NCI-H1417 treated with DMSO at 0.1 percent for 48 hours (cell line): ENCODE results near the gene MPRIP.

ENCODE experiments used
- DNase-seq: peaks from one replicate; lab custom pipeline; 2025; lab: John Stamatoyannopoulos, UW

MPRIP gene

DNA sequence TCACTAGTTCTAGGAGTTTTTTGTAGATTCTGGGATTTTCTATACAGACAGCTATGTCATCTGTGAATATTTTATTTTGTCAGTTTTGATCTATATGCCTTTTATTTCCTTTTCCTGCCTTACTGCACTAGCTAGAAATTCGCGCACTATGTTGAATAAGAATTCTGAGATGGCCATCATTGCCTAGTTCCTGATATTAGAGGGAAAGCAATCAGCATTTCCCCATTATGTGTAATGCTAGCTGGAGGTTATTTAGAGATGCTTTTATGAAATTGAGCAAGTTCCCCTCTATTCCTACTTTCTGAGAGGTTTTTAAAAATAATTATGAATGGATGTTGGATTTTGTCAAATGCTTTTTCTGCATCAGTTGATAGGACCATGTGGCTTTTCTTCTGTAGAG, 23.8 kb downstream of the MPRIP start:
- DNase-seq: no peak

GRCh38 chr17:17067257-17067656, 25.0 kb downstream of the MPRIP start:
- DNase-seq: no peak

DNA sequence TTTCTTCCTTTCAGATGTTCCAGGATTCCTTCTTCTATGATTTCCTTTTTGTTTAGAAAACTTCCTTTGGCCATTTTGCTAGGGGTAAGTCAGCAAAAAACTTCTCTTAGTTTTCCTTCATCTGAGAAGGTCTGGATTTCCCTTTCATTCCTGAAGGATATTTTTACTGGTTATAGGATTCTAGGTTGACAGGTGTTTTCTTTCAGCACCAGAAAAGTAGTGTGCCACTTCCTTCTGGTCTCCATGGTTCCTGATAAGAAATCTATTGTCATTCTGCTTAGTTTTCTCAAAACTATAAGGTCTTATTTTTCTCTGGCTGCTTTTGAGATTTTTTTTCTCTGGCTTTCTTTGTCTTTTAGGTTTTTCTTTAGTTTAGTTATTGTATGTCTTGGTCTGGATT, 27.6 kb downstream of the MPRIP start:
- DNase-seq: no peak

GRCh38 chr17:17070931-17071330, 28.7 kb downstream of the MPRIP start:
- DNase-seq: no peak

GRCh38 chr17:17071531-17072360, 29.5 kb downstream of the MPRIP start:
- DNase-seq: no peak

GRCh38 chr17:17072546-17072945, 30.3 kb downstream of the MPRIP start:
- DNase-seq: no peak

- DNase-seq: no peak
Observed at GRCh38 chr17:17073030-17073564, 30.8 kb downstream of the MPRIP start.

DNA sequence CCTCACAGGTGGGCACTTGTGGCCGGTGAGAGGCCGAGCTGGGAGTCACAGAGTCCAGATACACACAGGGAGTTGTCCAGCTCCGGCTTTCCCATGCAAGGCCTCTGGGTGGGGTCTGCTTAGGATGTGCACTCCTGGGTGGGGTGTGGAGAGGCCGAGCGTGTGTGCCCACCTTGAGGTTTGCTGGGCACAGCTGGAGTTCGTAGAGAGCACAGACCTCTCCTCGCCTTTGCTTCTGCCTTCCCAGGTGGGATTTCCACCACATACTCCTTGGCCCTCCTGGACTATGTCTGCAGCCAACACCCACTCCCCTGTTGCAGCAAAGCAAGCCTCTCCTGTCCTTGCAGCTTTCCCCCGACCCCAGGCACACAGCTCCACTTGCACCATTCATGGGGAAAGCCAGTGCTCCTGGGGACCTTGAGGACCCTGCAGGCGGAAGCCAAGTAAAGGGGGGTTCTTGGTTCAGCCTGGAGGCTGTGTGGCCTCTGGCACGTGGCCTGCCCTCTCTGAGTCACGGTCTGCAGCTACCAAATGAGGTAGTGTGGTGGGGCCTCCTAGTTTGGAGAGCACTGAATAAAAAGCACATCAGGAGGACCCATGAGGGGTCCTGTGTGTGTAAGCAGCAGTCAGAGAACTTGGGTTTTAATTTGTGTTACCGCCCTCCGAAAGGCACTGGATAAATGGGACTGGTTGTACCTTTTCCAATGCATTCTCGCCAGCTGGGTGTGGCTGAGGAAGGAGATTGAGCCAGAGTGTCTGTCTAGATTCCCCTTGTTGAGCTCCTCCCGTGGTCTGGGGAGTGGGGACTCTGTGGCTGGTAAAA, 31.5 kb downstream of the MPRIP start:
- no peak for DNase-seq

- no peak for DNase-seq
Observed at GRCh38 chr17:17075125-17075781, 33.0 kb downstream of the MPRIP start.

DNA sequence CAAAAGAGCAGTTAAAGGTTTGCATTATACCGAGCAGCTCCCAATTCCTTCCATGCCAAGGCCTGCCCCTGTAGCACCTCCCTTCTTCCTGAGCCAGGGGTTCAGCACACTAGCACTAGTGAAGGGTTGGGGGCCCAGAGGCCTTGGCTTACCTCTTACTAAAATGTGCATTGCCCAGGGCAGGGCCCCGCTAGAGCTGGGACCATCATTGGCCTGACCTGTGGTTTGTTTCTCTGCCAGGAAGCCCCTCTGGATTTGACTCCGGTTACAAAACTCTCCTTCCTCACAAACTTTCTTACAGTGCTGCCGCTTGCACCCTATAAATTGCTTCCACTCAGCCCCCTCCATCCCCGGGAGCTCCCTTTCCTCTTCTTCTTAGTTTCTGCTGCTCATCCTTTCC, 33.8 kb downstream of the MPRIP start:
- no peak for DNase-seq

GRCh38 chr17:17077101-17077500, 34.8 kb downstream of the MPRIP start:
- DNase-seq: no peak

GRCh38 chr17:17077861-17078732, 35.8 kb downstream of the MPRIP start:
- no peak for DNase-seq

GRCh38 chr17:17078832-17079231, 36.6 kb downstream of the MPRIP start:
- DNase-seq: no peak

DNA sequence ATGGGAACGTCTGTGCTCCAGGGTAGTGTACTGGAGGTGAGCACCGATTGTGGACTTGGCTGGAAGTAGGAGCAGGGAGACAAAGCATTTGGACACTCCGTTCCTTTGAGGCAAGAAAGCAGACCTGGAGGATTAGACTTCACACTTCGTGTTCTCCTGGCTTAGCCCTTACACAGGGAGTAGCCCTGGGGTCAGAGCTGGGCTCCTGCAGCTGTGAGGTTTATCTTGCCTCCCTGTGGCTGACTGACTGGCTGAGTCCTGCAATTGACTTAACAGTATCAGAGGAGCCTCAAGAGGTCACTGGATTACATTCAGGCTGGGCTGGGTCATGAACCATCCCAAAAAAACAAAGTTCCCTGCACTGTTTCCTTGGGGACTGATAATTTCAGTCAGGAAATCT, 37.1 kb downstream of the MPRIP start:
- DNase-seq: no peak

GRCh38 chr17:17079761-17080160, 37.5 kb downstream of the MPRIP start:
- DNase-seq: no peak

DNA sequence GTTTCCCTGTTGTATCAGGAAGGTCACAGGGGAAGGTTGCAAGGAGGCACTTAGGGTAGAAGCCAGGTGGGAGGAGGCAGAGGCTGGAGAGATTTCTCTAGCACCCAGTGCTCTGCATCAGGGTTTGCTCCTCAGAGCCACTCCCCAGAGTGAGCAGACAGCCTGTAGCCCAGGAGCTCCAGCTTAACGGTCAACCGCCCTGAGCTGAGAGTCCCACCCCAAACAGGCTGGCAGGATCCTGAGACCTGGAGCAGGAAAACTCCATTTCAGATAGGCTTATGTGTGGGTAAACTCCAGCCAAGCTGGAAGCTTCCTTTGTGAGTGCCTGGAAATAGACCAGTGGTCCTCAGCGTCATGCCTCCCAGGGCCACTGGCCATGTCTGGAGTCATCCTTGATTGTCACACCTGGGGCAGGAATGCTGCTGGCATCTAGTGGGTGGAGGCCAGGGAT, 37.9 kb downstream of the MPRIP start:
- no peak for DNase-seq

GRCh38 chr17:17080781-17081180, 38.5 kb downstream of the MPRIP start:
- no peak for DNase-seq

- DNase-seq: no peak
Observed at GRCh38 chr17:17081304-17081940, 39.2 kb downstream of the MPRIP start.

- no peak for DNase-seq
Observed at GRCh38 chr17:17082878-17083277, 40.6 kb downstream of the MPRIP start.

DNA sequence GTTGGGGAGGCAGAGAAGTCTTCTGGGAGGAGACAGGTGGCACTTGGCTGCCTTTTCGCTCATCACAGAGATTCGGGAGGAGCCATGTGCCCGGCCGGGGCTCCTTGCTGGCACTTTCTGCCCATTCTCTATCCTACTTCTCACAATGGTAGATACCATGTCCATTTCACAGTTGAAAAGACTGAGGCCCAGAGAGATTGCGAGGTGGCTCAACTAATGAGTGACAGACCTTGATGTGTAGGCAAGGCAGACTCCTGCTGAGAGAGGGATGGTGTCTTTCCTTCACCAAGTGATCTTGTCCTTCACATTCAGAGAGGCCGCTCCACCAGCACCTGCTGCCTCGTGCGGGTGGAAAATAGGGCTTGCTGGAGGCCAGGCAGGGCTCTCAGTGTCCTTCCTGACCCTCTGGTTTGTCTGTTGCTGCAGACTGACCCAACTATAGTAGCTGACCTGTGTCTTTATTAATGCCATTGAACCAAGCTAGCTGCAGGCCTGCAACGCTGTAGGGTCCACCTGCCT, 42.1 kb downstream of the MPRIP start:
- DNase-seq: no peak

- no peak for DNase-seq
Observed at GRCh38 chr17:17084941-17085340, 42.7 kb downstream of the MPRIP start.
